B cell (primary cell): Measurements from ENCODE around the gene HMX2. TPM values are rescaled to one million over a fixed set of nuclear protein-coding genes. Genes with fewer than 3 reads are reported as not detected.

Experiments used
- ATAC-seq: fragments of 200-7000 bp; cut with Tn5 transposase; one replicate; pipeline ENCODE4 v1.10.0; 2021; ENCODE audit warnings: low read depth, mild to moderate bottlenecking, moderate number of reproducible peaks, moderate library complexity
- CTCF ChIA-PET: fragments of 350-600 bp; sonication (Branson Sonifier 250); formaldehyde crosslinking; loops from one replicate; lab custom pipeline; 2021; ENCODE audit warnings: antibody characterized with exemption, inconsistent platforms; lab: Charles Lee
- POLR2A ChIA-PET: fragments of 350-600 bp; sonication (Branson Sonifier 250); formaldehyde crosslinking; loops from one replicate; lab custom pipeline; 2021; ENCODE audit warnings: antibody characterized with exemption; lab: Charles Lee
- DNase-seq: peaks from one replicate; pipeline ENCODE4 v3.0.0; 2013
- H2AFZ ChIP-seq: 2 replicates; pipeline ENCODE4 v1.6.1; 2012; ENCODE audit warnings: mild to moderate bottlenecking, low read depth, low read length; ENCODE audit not compliant: insufficient read depth, poor library complexity, severe bottlenecking
- H3K27ac ChIP-seq, 2 donors: 1 replicate in 1 of 2; 2 replicates in 1 of 2; pipeline ENCODE4 v1.5.1; 2012 to 2013; ENCODE audit warnings: low read length in 2 of 2, mild to moderate bottlenecking in 2 of 2, moderate library complexity in 1 of 2
- H3K27me3 ChIP-seq, 4 experiments: fragments of 200-600 bp in 1 of 4; sonication (generic) in 1 of 4; replicated peaks in 1 of 4; 1 replicate in 2 of 4; 2 replicates in 2 of 4; pipeline versions ENCODE4 v1.6.1 to v1.7.0; 2013 to 2016; ENCODE audit warnings: low read length in 3 of 4, mild to moderate bottlenecking in 2 of 4, mixed read lengths in 1 of 4, moderate library complexity in 1 of 4; ENCODE audit not compliant: insufficient read depth in 4 of 4, control insufficient read depth in 3 of 4; ENCODE audit errors: control extremely low read depth in 1 of 4
- H3K36me3 ChIP-seq, 2 experiments: replicated peaks in 1 of 2; 1 replicate in 1 of 2; 2 replicates in 1 of 2; pipeline versions ENCODE4 v1.6.1 to v1.7.1; 2013; ENCODE audit warnings: low read length in 1 of 2; ENCODE audit not compliant: insufficient read depth in 2 of 2, control insufficient read depth in 1 of 2; ENCODE audit errors: control extremely low read depth in 1 of 2, extremely low read depth in 1 of 2
- H3K4me1 ChIP-seq, 2 donors: fragments of 200-600 bp in 1 of 2; sonication (generic) in 1 of 2; 1 replicate in 1 of 2; 2 replicates in 1 of 2; pipeline versions ENCODE4 v1.5.1 to v1.6.1; 2013 to 2017; ENCODE audit warnings: low read length in 2 of 2; ENCODE audit not compliant: control insufficient read depth in 2 of 2, insufficient read depth in 2 of 2
- H3K4me2 ChIP-seq: replicated peaks from 2 replicates; pipeline ENCODE3; 2012; ENCODE audit warnings: mild to moderate bottlenecking, low read depth, low read length; ENCODE audit not compliant: poor library complexity, severe bottlenecking
- H3K4me3 ChIP-seq, 5 experiments: fragments of 200-600 bp in 1 of 5; sonication (generic) in 1 of 5; 1 replicate in 3 of 5; 2 replicates in 2 of 5; pipeline versions ENCODE4 v1.5.1 to v1.7.0; 2011 to 2016; ENCODE audit warnings: low read length in 4 of 5, mild to moderate bottlenecking in 4 of 5, low read depth in 2 of 5, control low read depth in 1 of 5, moderate library complexity in 1 of 5; ENCODE audit not compliant: insufficient read depth in 1 of 5; ENCODE audit errors: control extremely low read depth in 1 of 5, extremely low read depth in 1 of 5
- H3K79me2 ChIP-seq: fragments of 200-600 bp; sonication (generic); one replicate; pipeline ENCODE4 v1.6.0; 2016; ENCODE audit warnings: low read length; ENCODE audit not compliant: control insufficient read depth, insufficient read depth
- H3K9ac ChIP-seq: fragments of 200-600 bp; sonication (generic); 2 replicates; pipeline ENCODE4 v1.6.1; 2017; ENCODE audit warnings: mild to moderate bottlenecking, low read length, moderate library complexity
- H3K9me3 ChIP-seq, 3 donors: one replicate each; pipeline versions ENCODE4 v1.6.1 to v1.7.1; 2013; ENCODE audit warnings: low read length in 2 of 3; ENCODE audit not compliant: control insufficient read depth in 2 of 3, insufficient read depth in 1 of 3; ENCODE audit errors: control extremely low read depth in 1 of 3
- H4K20me1 ChIP-seq: 2 replicates; pipeline ENCODE4 v1.6.0; 2012; ENCODE audit warnings: mild to moderate bottlenecking, low read length; ENCODE audit not compliant: insufficient read depth, control insufficient read depth, poor library complexity, severe bottlenecking
- H3K27ac Mint-ChIP-seq: one replicate; pipeline ENCODE4 v1.8.0; 2021; ENCODE audit warnings: mixed read lengths
- H3K27me3 Mint-ChIP-seq: one replicate; pipeline ENCODE4 v1.8.0; 2021; ENCODE audit warnings: mixed read lengths
- H3K4me1 Mint-ChIP-seq: one replicate; pipeline ENCODE4 v1.8.0; 2021; ENCODE audit warnings: mixed read lengths
- H3K4me3 Mint-ChIP-seq: one replicate; pipeline ENCODE4 v1.8.0; 2021; ENCODE audit warnings: mixed read lengths
- H3K9me3 Mint-ChIP-seq: one replicate; pipeline ENCODE4 v1.8.0; 2022; ENCODE audit warnings: mixed read lengths; ENCODE audit not compliant: insufficient read depth
- EZH2 ChIP-seq: IDR thresholded peaks from 2 replicates; pipeline ENCODE4 v1.6.1; 2012; ENCODE audit warnings: borderline replicate concordance, low read depth, mild to moderate bottlenecking, moderate library complexity, low read length; ENCODE audit not compliant: insufficient read depth, poor library complexity, severe bottlenecking
- WGBS: methylation state at CpG from one replicate; pipeline ENCODE4 v1.1.5; 2013; ENCODE audit warnings: missing lambda C conversion rate; ENCODE audit not compliant: insufficient coverage; 5-methylcytosine and 5-hydroxymethylcytosine counted together
- intact Hi-C: fragments of 100-400 bp; cut with micrococcal nuclease; formaldehyde crosslinking; loops from one replicate; pipeline ENCODE4 v1.10.0; 2022
- polyA plus RNA-seq: library from polyadenylated mRNA; depleted of rRNA; stranded (reverse); fragments of >200 nt; gene quantifications from 2 replicates; pipeline ENCODE4 v1.2.3, GENCODE V29; 2012
- total RNA-seq, 2 donors: library from RNA; stranded (reverse); fragments of 120-200 nt in 1 of 2; gene quantifications; 1 replicate in 1 of 2; 2 replicates in 1 of 2; pipeline versions ENCODE4 v1.2.3 to v1.2.4, GENCODE V29; 2013 to 2022
- TF ChIP-seq, protein P1 (sequence below): fragments of 200-600 bp; IDR thresholded peaks from one replicate; pipeline ENCODE4 v1.8.0; 2022; ENCODE audit warnings: antibody characterized with exemption, mild to moderate bottlenecking

HMX2 gene
- total and polyA plus RNA-seq, 2 donors (not counting 1 experiment from before 2014, with no cell fraction given) = not detected

DNA sequence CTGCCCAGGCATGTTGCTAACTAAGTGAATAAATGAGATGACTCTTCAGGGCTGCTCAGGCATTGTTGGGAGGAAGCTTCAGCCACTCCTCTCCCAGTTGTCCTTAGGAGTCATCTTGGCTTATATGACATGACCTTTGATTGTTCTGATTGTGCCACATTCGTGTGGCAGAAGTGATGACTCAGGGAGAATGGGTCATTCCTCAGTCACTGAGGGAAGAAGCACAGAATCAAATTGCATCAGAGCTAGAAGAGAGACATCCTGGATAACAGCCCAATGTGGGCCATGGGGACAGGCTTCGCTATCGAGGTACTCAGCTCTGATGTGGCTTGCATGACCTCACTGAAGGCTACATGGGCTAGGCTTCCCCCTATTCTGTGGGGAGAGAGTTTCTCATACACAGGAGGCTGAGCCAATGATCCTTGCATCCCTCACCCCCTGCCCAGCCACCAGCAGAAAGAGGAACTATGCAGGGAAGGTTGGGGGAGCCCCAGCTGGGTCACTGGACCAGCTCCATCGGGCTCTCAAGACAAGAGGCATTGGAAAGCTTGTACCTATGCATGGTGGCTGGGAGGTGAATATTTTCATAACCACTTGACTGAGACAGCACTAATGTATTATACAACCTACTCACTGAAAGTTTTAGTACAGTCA lies 18.2 kb upstream of the HMX2 start:
- peaks cover 24% of the 10 kb centered on the region in 2 donors for H3K4me1 ChIP-seq
- Mint-ChIP-seq H3K27ac (peak overlapping the region; percentile 8), H3K4me1 (peaks cover 23% of the 10 kb centered on the region), H3K27me3 (peaks cover 89% of the 10 kb centered on the region), H3K4me3 (no peak overlapping the region), H3K9me3 (peaks cover 3% of the 10 kb centered on the region)
- no peak overlapping the region for H3K9ac ChIP-seq
- POLR2A ChIA-PET = no interaction called here
- peaks cover 0 to 31% (median 13%) of the 10 kb centered on the region in 3 donors for H3K9me3 ChIP-seq
- DNase-seq (no peak), ATAC-seq (no peak)
- no peaks in the 10 kb centered on the region for H3K79me2 ChIP-seq
- TF ChIP-seq EZH2 = no peak
- TF ChIP-seq, protein P1, sequence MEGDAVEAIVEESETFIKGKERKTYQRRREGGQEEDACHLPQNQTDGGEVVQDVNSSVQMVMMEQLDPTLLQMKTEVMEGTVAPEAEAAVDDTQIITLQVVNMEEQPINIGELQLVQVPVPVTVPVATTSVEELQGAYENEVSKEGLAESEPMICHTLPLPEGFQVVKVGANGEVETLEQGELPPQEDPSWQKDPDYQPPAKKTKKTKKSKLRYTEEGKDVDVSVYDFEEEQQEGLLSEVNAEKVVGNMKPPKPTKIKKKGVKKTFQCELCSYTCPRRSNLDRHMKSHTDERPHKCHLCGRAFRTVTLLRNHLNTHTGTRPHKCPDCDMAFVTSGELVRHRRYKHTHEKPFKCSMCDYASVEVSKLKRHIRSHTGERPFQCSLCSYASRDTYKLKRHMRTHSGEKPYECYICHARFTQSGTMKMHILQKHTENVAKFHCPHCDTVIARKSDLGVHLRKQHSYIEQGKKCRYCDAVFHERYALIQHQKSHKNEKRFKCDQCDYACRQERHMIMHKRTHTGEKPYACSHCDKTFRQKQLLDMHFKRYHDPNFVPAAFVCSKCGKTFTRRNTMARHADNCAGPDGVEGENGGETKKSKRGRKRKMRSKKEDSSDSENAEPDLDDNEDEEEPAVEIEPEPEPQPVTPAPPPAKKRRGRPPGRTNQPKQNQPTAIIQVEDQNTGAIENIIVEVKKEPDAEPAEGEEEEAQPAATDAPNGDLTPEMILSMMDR = no peak
- no peaks in the 10 kb centered on the region for H3K36me3 ChIP-seq
- CTCF ChIA-PET = interaction anchor here (1.0 kb wide), 1 partner anchor 26 kb away, joined by 3 read pairs; no protein-coding TSS in a partner anchor
- intact Hi-C loops = no loop called here
- WGBS = 80% methylated on average over 3 of the region's 4 CpGs
- H3K4me2 ChIP-seq = no peak overlapping the region
- H3K4me3 ChIP-seq = no peak overlapping the region
- H3K27ac ChIP-seq = no peak overlapping the region
- H2AFZ ChIP-seq = no peak overlapping the region
- peaks cover 0 to 85% (median 68%) of the 10 kb centered on the region in 4 experiments for H3K27me3 ChIP-seq
- H4K20me1 ChIP-seq = no peaks in the 10 kb centered on the region
